Muscle of leg (tissue), 11 donors: ENCODE measurements around the gene PTGIR. TPM values are rescaled to one million over a fixed set of nuclear protein-coding genes. Genes with fewer than 3 reads are reported as not detected.

ENCODE experiments used
- DNase-seq: peaks from one replicate; pipeline ENCODE4 v3.0.0; 2013
- H3K27ac ChIP-seq: one replicate; pipeline ENCODE4 v1.5.1; 2013; ENCODE audit warnings: mild to moderate bottlenecking, low read length, control low read depth
- H3K27me3 ChIP-seq: one replicate; pipeline ENCODE4 v1.6.1; 2013; ENCODE audit warnings: low read length; ENCODE audit not compliant: control insufficient read depth, insufficient read depth
- H3K36me3 ChIP-seq: one replicate; pipeline ENCODE4 v1.6.1; 2013; ENCODE audit warnings: low read length; ENCODE audit not compliant: control insufficient read depth, insufficient read depth
- H3K4me1 ChIP-seq: one replicate; pipeline ENCODE4 v1.6.1; 2013; ENCODE audit warnings: low read length; ENCODE audit not compliant: control insufficient read depth, insufficient read depth
- H3K4me3 ChIP-seq: one replicate; pipeline ENCODE4 v1.5.1; 2013; ENCODE audit warnings: low read length, control low read depth
- H3K9me3 ChIP-seq: replicated peaks from 2 replicates; pipeline ENCODE4 v1.6.1; 2013; ENCODE audit warnings: low read depth, low read length; ENCODE audit not compliant: control insufficient read depth
- WGBS: methylation state at CpG from one replicate; pipeline ENCODE4 v1.1.5; 2013; ENCODE audit warnings: missing lambda C conversion rate; ENCODE audit not compliant: insufficient coverage; 5-methylcytosine and 5-hydroxymethylcytosine counted together
- polyA plus RNA-seq, 8 donors: library from polyadenylated mRNA; unstranded; fragments of 120-200 nt; gene quantifications; one replicate each; pipeline versions ENCODE4 v1.2.1 to v1.2.3, GENCODE V29; 2013; ENCODE audit warnings: inconsistent platforms in 1 of 8, low replicate concordance in 1 of 8; ENCODE audit not compliant: insufficient read length in 8 of 8, insufficient read depth in 1 of 8
- total RNA-seq: library from RNA; stranded (reverse); fragments of 120-200 nt; gene quantifications from one replicate; pipeline ENCODE4 v1.2.4, GENCODE V29; 2013

Gene PTGIR
- total and polyA plus RNA-seq, 9 donors = 1.9 to 4.3 (median 3.1) TPM

- no peaks in the 10 kb centered on the region for H3K9me3 ChIP-seq
- peaks cover 30% of the 10 kb centered on the region for H3K4me1 ChIP-seq
- WGBS = 0% methylated on average over 19 of the region's 49 CpGs
- H3K36me3 ChIP-seq = no peaks in the 10 kb centered on the region
- H3K4me3 ChIP-seq = peak overlapping the region; percentile 48
- peaks cover 39% of the 10 kb centered on the region for H3K27me3 ChIP-seq
- H3K27ac ChIP-seq = peak overlapping the region; percentile 95
- peak; percentile 93 for DNase-seq
These were observed 14.7 kb upstream of the PTGIR start for GRCh38 chr19:46639358-46640182.

- no peaks in the 10 kb centered on the region for H3K9me3 ChIP-seq
- no peak overlapping the region for H3K4me3 ChIP-seq
- H3K27ac ChIP-seq = no peak overlapping the region
- peaks cover 55% of the 10 kb centered on the region for H3K27me3 ChIP-seq
- no peaks in the 10 kb centered on the region for H3K36me3 ChIP-seq
- 75% methylated on average over 14 of the region's 14 CpGs for WGBS
- DNase-seq = no peak
- peaks cover 43% of the 10 kb centered on the region for H3K4me1 ChIP-seq
These were observed 12.3 kb upstream of the PTGIR start for GRCh38 chr19:46637224-46637623.

GRCh38 chr19:46635920-46636761 lies 11.3 kb upstream of the PTGIR start, which contains the start of gene GNG8:
TSS of gene GNG8 (minus strand) at chr19:46636202. CDS start at chr19:46634682, 1,520 bp downstream.
- H3K36me3 ChIP-seq = no peaks in the 10 kb centered on the region
- H3K4me3 ChIP-seq = no peak within 1 kb of the TSS
- H3K4me1 ChIP-seq = peaks cover 50% of the 10 kb centered on the region
- no peak within 1 kb of the TSS for H3K27ac ChIP-seq
- WGBS = 35% methylated on average over 27 of the region's 34 CpGs
- H3K27me3 ChIP-seq = peaks cover 55% of the 10 kb centered on the region
- H3K9me3 ChIP-seq = no peaks in the 10 kb centered on the region
- no peak for DNase-seq

GRCh38 chr19:46634656-46635218 lies 9.8 kb upstream of the PTGIR start:
- WGBS = 5% methylated on average over 18 of the region's 23 CpGs
- H3K9me3 ChIP-seq = no peaks in the 10 kb centered on the region
- H3K27me3 ChIP-seq = peaks cover 46% of the 10 kb centered on the region
- no peak overlapping the region for H3K4me3 ChIP-seq
- H3K36me3 ChIP-seq = no peaks in the 10 kb centered on the region
- peak; percentile 25 for DNase-seq
- H3K27ac ChIP-seq = no peak overlapping the region
- peaks cover 51% of the 10 kb centered on the region for H3K4me1 ChIP-seq

- 4% methylated on average over 29 of the region's 38 CpGs for WGBS
- H3K27me3 ChIP-seq = peaks cover 41% of the 10 kb centered on the region
These were observed 9.3 kb upstream of the PTGIR start for GRCh38 chr19:46634045-46634655.

GRCh38 chr19:46633130-46633529 lies 8.2 kb upstream of the PTGIR start:
- peaks cover 36% of the 10 kb centered on the region for H3K4me1 ChIP-seq
- WGBS = 93% methylated on average over 3 of the region's 3 CpGs
- DNase-seq = no peak
- peaks cover 37% of the 10 kb centered on the region for H3K27me3 ChIP-seq
- H3K9me3 ChIP-seq = no peaks in the 10 kb centered on the region
- H3K36me3 ChIP-seq = no peaks in the 10 kb centered on the region
- H3K27ac ChIP-seq = no peak overlapping the region
- no peak overlapping the region for H3K4me3 ChIP-seq

More at GRCh38 chr19:46634045-46634655, 9.3 kb upstream of the PTGIR start:
- peaks cover 45% of the 10 kb centered on the region for H3K4me1 ChIP-seq
- H3K4me3 ChIP-seq = peak overlapping the region; percentile 10
- DNase-seq = peak; percentile 69
- no peak overlapping the region for H3K27ac ChIP-seq
- H3K36me3 ChIP-seq = no peaks in the 10 kb centered on the region
- H3K9me3 ChIP-seq = no peaks in the 10 kb centered on the region

- peak; percentile 73 for DNase-seq
- Histone ChIP-seq H3K36me3 (no peaks in the 10 kb centered on the region), H3K9me3 (no peaks in the 10 kb centered on the region), H3K27me3 (peaks cover 28% of the 10 kb centered on the region), H3K4me1 (peaks cover 34% of the 10 kb centered on the region), H3K4me3 (no peak overlapping the region), H3K27ac (no peak overlapping the region)
- 8% methylated on average over 2 of the region's 6 CpGs for WGBS
These were observed 6.6 kb upstream of the PTGIR start for GRCh38 chr19:46631481-46631880.

GRCh38 chr19:46630586-46631205 lies 5.8 kb upstream of the PTGIR start:
- Histone ChIP-seq H3K27me3 (peaks cover 24% of the 10 kb centered on the region), H3K4me1 (peaks cover 42% of the 10 kb centered on the region), H3K9me3 (no peaks in the 10 kb centered on the region), H3K36me3 (no peaks in the 10 kb centered on the region), H3K27ac (no peak overlapping the region), H3K4me3 (no peak overlapping the region)
- 77% methylated on average over 7 of the region's 14 CpGs for WGBS
- DNase-seq = no peak

- 81% methylated on average over 13 of the region's 15 CpGs for WGBS
- Histone ChIP-seq H3K4me1 (peaks cover 47% of the 10 kb centered on the region), H3K27ac (no peak overlapping the region), H3K36me3 (no peaks in the 10 kb centered on the region), H3K9me3 (no peaks in the 10 kb centered on the region), H3K27me3 (peaks cover 17% of the 10 kb centered on the region), H3K4me3 (no peak overlapping the region)
- DNase-seq = no peak
These were observed 4.7 kb upstream of the PTGIR start for GRCh38 chr19:46629546-46630025.
